H1 (cell line): Measurements from ENCODE around the gene TLR5.

Source experiments
- BRCA1 ChIP-seq: IDR thresholded peaks from 2 replicates; pipeline ENCODE4 v1.6.1; 2012; ENCODE audit warnings: low read depth, low read length, improper control_type of control experiment
- CBX8 ChIP-seq: fragments of 300-800, 300-1000 bp; sonication (generic); IDR thresholded peaks from 2 replicates; pipeline ENCODE4 v1.7.1; 2016; ENCODE audit warnings: low read depth, low read length, borderline replicate concordance
- CEBPB ChIP-seq: IDR thresholded peaks from 2 replicates; pipeline ENCODE4 v1.6.1; 2012; ENCODE audit warnings: low read depth, low read length
- HDAC2 ChIP-seq, 2 experiments: fragments of 300-600 bp in 1 of 2; sonication (generic) in 1 of 2; IDR thresholded peaks; 2 replicates each; pipeline ENCODE4 v1.6.1; 2011 to 2012; ENCODE audit warnings: low read depth in 2 of 2, low read length in 2 of 2, mild to moderate bottlenecking in 2 of 2, moderate library complexity in 2 of 2, borderline replicate concordance in 1 of 2, inconsistent platforms in 1 of 2
- POLR2A ChIP-seq, 2 experiments: IDR thresholded peaks; 1 replicate in 1 of 2; 2 replicates in 1 of 2; pipeline ENCODE4 v1.6.1; 2011; ENCODE audit warnings: low read depth in 2 of 2, low read length in 2 of 2, mild to moderate bottlenecking in 2 of 2; ENCODE audit errors: control extremely low read depth in 1 of 2
- POLR2AphosphoS5 ChIP-seq: IDR thresholded peaks from 2 replicates; pipeline ENCODE4 v1.6.1; 2011; ENCODE audit warnings: low read depth, low read length
- SIN3A ChIP-seq, 2 experiments: IDR thresholded peaks in 1 of 2; conservative IDR thresholded peaks in 1 of 2; 2 replicates each; pipeline ENCODE4 v1.6.1; 2011 to 2012; ENCODE audit warnings: low read length in 2 of 2, improper control_type of control experiment in 1 of 2, low read depth in 1 of 2, mild to moderate bottlenecking in 1 of 2
- SIX5 ChIP-seq: IDR thresholded peaks from 2 replicates; pipeline ENCODE4 v1.6.1; 2011; ENCODE audit warnings: mild to moderate bottlenecking, low read depth, low read length
- SP1 ChIP-seq: IDR thresholded peaks from 2 replicates; pipeline ENCODE4 v1.6.1; 2011; ENCODE audit warnings: low read depth, low read length
- TCF12 ChIP-seq: IDR thresholded peaks from 2 replicates; pipeline ENCODE4 v1.6.1; 2011; ENCODE audit warnings: low read depth, mild to moderate bottlenecking, low read length
- TEAD4 ChIP-seq: IDR thresholded peaks from 2 replicates; pipeline ENCODE4 v1.6.1; 2012; ENCODE audit warnings: low read depth, low read length, inconsistent platforms, mixed read lengths
- YY1 ChIP-seq: IDR thresholded peaks from 2 replicates; pipeline ENCODE4 v1.6.1; 2011; ENCODE audit warnings: low read depth, mild to moderate bottlenecking, low read length
- TF ChIP-seq, protein P1 (sequence below), 3 experiments: IDR thresholded peaks; 1 replicate in 2 of 3; 2 replicates in 1 of 3; pipeline versions ENCODE4 v1.5.1 to v1.6.1; 2011; ENCODE audit warnings: low read length in 3 of 3, mild to moderate bottlenecking in 3 of 3, inconsistent platforms in 2 of 3, low read depth in 1 of 3, moderate library complexity in 1 of 3; ENCODE audit not compliant: insufficient read depth in 1 of 3; ENCODE audit errors: control extremely low read depth in 1 of 3
- TF ChIP-seq, protein P2 (sequence below): IDR thresholded peaks from 2 replicates; pipeline ENCODE4 v1.6.1; 2012; ENCODE audit warnings: inconsistent platforms

DNA sequence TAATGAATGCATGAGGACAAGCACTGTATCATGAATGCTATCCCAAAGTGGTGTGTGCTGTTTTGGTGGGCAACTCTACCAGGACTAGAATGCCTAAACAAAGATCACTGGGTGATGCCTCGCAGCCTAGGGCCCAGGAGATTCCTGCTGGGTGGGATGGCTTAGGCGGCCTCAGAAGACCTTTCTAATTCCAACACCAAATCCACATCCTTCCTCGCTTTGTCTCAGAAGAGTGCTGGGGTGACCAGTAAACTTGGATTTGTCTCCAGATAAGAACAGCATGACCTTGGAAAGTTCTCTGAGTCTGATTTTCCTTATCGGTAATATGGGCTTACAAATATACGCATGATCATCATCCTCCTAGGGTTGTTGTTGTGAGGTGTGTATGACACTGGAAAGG lies 76.6 kb downstream of the TLR5 start:
- TF ChIP-seq TCF12: no peak
- TF ChIP-seq SIX5: no peak
- TF ChIP-seq HDAC2 (IDR thresholded peaks at IDR 0.05; ENCODE audit: borderline replicate concordance in 1 of 2, low read depth in 2 of 2, low read length in 2 of 2): no peak
- TF ChIP-seq CEBPB: no peak
- TF ChIP-seq CBX8: no peak
- TF ChIP-seq, protein P1, sequence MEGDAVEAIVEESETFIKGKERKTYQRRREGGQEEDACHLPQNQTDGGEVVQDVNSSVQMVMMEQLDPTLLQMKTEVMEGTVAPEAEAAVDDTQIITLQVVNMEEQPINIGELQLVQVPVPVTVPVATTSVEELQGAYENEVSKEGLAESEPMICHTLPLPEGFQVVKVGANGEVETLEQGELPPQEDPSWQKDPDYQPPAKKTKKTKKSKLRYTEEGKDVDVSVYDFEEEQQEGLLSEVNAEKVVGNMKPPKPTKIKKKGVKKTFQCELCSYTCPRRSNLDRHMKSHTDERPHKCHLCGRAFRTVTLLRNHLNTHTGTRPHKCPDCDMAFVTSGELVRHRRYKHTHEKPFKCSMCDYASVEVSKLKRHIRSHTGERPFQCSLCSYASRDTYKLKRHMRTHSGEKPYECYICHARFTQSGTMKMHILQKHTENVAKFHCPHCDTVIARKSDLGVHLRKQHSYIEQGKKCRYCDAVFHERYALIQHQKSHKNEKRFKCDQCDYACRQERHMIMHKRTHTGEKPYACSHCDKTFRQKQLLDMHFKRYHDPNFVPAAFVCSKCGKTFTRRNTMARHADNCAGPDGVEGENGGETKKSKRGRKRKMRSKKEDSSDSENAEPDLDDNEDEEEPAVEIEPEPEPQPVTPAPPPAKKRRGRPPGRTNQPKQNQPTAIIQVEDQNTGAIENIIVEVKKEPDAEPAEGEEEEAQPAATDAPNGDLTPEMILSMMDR (IDR thresholded peaks at IDR 0.05; ENCODE audit: control extremely low read depth in 1 of 3, insufficient read depth in 1 of 3, low read depth in 1 of 3, low read length in 3 of 3): no peak
- no peak for TF ChIP-seq SIN3A (conservative IDR thresholded peaks at IDR 0.05 in 1 of 2, IDR thresholded peaks at IDR 0.05 in 1 of 2; ENCODE audit: low read depth in 1 of 2, low read length in 2 of 2)
- TF ChIP-seq POLR2AphosphoS5: no peak
- TF ChIP-seq, protein P2, sequence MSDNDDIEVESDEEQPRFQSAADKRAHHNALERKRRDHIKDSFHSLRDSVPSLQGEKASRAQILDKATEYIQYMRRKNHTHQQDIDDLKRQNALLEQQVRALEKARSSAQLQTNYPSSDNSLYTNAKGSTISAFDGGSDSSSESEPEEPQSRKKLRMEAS: no peak
- no peak for TF ChIP-seq BRCA1
- TF ChIP-seq POLR2A (IDR thresholded peaks at IDR 0.05; ENCODE audit: control extremely low read depth in 1 of 2, low read depth in 2 of 2, low read length in 2 of 2): no peak
- TF ChIP-seq YY1: no peak
- TF ChIP-seq SP1: no peak
- TF ChIP-seq TEAD4: no peak
